HG02678 (cell line): ENCODE data around the gene NUP205.

Experiments
- ATAC-seq: cut with Tn5 transposase; IDR thresholded peaks from one replicate; pipeline ENCODE4 v1.9.1; 2021; ENCODE audit warnings: mild to moderate bottlenecking, moderate library complexity; ENCODE audit not compliant: unreplicated experiment

The NUP205 gene, protein sequence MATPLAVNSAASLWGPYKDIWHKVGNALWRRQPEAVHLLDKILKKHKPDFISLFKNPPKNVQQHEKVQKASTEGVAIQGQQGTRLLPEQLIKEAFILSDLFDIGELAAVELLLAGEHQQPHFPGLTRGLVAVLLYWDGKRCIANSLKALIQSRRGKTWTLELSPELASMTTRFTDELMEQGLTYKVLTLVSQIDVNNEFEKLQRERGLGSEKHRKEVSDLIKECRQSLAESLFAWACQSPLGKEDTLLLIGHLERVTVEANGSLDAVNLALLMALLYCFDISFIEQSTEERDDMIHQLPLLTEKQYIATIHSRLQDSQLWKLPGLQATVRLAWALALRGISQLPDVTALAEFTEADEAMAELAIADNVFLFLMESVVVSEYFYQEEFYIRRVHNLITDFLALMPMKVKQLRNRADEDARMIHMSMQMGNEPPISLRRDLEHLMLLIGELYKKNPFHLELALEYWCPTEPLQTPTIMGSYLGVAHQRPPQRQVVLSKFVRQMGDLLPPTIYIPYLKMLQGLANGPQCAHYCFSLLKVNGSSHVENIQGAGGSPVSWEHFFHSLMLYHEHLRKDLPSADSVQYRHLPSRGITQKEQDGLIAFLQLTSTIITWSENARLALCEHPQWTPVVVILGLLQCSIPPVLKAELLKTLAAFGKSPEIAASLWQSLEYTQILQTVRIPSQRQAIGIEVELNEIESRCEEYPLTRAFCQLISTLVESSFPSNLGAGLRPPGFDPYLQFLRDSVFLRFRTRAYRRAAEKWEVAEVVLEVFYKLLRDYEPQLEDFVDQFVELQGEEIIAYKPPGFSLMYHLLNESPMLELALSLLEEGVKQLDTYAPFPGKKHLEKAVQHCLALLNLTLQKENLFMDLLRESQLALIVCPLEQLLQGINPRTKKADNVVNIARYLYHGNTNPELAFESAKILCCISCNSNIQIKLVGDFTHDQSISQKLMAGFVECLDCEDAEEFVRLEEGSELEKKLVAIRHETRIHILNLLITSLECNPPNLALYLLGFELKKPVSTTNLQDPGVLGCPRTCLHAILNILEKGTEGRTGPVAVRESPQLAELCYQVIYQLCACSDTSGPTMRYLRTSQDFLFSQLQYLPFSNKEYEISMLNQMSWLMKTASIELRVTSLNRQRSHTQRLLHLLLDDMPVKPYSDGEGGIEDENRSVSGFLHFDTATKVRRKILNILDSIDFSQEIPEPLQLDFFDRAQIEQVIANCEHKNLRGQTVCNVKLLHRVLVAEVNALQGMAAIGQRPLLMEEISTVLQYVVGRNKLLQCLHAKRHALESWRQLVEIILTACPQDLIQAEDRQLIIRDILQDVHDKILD (N-terminal part only)

DNA sequence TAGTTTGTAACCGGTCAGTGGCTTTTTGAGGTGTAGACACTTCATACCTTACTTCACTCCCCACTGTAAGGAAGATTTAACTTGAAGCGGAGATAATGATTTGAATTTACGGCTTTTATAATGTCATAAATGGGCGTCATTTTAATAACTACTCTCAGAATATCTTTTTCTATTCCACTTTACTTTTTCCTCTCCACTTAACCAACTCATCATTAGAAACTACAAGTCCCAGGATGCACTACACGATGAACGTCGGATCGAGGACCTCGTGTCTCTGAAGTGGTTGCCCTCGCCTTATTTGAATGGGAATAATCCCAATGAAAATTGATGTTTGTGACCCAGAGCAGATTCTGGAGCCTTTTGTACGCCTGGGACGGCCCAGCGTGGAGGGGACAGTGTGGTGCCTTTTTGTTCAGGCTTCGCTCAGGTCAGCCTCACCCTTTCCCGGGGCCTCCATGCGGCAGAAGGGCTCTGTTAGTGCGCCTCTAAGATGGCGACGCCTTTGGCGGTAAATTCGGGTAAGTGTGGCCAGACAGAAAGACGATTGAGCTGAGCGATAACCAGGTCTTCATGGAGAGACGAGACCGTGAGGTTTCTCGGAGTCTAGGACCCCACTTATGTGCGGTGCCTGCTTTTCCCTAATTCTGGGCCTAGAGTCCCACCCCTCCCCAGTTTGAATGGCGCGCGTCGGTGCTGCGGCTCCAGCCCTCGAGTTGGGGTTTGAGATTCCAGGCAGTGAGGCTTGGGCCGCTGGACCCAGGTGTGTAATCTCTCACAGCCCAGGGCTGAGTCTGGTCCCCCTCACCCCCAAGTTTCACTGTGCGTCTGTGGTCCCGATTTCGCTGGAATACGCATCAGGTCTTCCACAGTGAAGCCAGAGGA is at the start of gene NUP205:
Gene NUP205, plus strand, starts transcription at position 463 of the 882 bp plus-strand sequence. Its CDS starts 28 bp downstream, at position 491.
- ATAC-seq = peak; percentile 63

GRCh38 chr7:135508883-135509588 is 48.7 kb upstream of the NUP205 start:
- peak; percentile 23 for ATAC-seq

DNA sequence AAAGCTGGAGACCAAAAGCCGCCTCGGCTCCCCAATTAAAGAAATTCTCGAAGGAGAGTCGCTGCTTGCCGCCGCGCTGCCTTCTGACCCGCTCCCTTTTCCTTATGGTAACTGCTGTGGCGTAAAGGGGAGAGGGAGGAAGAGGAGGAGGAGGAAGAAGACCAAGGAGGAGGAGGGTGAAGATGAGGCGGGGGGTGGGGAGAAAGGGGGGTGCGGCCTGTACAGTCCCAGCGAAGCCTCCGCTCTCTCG is 48.2 kb upstream of the NUP205 start:
- ATAC-seq = no peak

- peak; percentile 93 for ATAC-seq
Measured at GRCh38 chr7:135509839-135510591, 47.7 kb upstream of the NUP205 start, which contains the start of gene CNOT4. Gene CNOT4 (minus strand): TSS chr7:135510102. CDS start chr7:135438331, 71,771 bp downstream.

DNA sequence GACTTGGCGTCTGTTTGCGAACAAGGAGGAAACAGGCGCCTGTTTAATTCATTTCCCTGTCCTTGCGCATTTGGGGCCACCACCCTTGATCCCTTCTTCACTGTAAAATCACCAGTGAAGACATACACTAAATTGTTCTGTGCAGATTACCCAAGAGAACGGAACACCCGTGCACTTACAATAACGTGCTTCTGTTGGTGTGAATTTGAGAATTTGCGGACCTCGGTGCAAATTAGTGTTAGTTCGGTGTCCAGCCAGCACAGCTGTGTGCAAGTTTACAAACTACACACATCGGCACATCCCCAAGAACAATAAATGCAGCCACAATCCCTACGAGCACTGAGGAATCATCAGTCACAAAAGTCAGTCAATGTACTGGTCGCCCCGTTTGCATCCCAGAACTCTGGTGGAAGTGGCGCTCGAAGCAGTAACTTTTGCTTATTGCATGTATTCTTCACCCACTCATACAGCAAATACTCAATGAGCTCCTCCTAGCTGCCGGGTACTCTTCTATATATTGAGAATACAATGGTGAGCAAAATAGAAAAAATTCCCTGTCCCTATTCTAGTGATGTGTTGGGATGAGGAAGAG is 47.0 kb upstream of the NUP205 start:
- ATAC-seq = no peak

DNA sequence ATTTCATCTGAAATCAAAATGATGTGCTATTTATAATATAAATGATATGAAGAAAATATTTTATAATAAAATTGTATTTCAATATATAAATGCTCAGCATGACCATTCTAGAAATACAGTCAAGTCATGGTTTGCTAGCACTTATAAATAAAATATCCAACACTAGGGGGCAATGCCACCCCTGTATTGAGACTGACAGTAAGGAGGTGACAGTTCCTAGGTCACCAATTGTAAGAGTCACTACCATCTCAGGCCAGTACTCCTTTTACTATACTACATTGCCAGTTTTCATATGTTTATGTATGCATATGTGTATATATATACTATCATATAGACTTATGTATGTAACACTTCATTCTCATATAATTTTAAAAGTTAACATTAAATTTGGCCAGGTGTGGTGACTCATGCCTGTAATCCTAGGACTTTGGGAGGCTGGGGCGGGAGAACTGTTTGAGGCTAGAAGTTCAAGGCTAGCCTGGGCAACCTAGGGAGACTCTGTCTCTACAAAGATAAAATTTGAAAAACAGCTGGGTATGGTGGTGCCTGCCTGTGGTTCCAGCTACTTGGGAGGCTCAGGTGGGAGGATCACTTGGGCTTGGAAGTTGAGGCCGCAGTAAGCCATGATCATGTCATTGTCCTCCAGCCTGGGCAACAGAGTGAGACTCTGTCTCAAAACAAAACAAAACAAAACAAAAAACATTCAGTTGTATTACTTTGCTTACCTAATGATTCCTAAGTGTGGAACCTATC is 45.4 kb upstream of the NUP205 start:
- peak; percentile 38 for ATAC-seq

GRCh38 chr7:135514856-135515255 is 42.9 kb upstream of the NUP205 start:
- no peak for ATAC-seq

- no peak for ATAC-seq
Measured at GRCh38 chr7:135517060-135517459, 40.7 kb upstream of the NUP205 start.

- ATAC-seq = no peak
Measured at GRCh38 chr7:135518748-135519147, 39.0 kb upstream of the NUP205 start.

DNA sequence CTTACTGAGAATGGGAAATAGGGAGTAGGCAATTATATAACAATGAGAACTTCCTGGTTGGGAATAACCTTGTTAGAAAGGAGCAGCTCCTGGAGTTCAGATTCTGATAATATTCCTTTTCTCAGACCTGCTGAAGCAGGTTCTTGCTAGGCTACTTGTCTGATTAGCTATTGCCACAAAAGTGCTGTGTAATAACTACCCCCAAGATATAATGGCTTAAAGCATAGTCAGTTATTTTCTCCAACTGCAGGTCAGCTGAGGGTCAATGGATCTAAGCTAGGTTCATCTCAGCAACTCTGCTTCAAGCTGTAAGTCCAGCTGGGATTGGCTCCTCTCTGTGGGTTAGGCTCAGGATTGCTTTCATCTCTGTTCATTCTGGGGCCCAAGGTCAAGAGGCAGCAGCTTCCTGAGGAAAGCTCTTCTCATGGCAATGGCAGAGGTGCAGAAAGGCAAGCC is 38.5 kb upstream of the NUP205 start:
- no peak for ATAC-seq

- ATAC-seq = no peak
Measured at GRCh38 chr7:135519871-135520270, 37.8 kb upstream of the NUP205 start.

GRCh38 chr7:135522509-135522908 is 35.2 kb upstream of the NUP205 start:
- ATAC-seq = no peak

DNA sequence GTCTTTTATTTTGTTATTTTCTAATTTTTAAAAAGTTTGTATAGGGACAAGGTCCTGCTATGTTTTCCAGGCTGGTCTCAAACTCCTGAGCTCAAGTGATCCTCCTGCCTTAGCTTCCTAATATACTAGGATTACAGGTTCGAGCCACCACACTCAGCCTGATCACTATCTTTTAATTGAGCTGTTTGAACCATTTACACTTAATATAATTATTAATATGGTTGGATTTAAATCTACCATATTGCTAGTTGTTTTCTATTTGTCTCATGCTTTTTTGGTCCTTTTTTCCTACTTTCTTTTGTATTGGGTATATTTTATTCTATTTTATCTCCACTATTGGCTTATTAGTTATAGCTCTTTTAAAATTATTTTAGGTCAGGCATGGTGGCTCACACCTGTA is 34.6 kb upstream of the NUP205 start:
- no peak for ATAC-seq

GRCh38 chr7:135525426-135525825 is 32.3 kb upstream of the NUP205 start:
- ATAC-seq = no peak

- no peak for ATAC-seq
Measured at GRCh38 chr7:135527025-135527424, 30.7 kb upstream of the NUP205 start.

GRCh38 chr7:135536150-135536549 is 21.6 kb upstream of the NUP205 start:
- ATAC-seq = no peak

GRCh38 chr7:135537453-135537852 is 20.3 kb upstream of the NUP205 start:
- ATAC-seq = no peak

- no peak for ATAC-seq
Measured at GRCh38 chr7:135537905-135538304, 19.8 kb upstream of the NUP205 start.
